Measurements from ENCODE around the gene LRP5.

Gene LRP5

GRCh38 chr11:68349461-68350249, 37.3 kb downstream of the LRP5 start:
- DNase-seq, result no peak

- no peak for DNase-seq
Measured at GRCh38 chr11:68350759-68351449, 38.5 kb downstream of the LRP5 start.

- DNase-seq, result no peak
Measured at GRCh38 chr11:68351450-68352275, 39.3 kb downstream of the LRP5 start.

- DNase-seq, result no peak
Measured at GRCh38 chr11:68352591-68352990, 40.2 kb downstream of the LRP5 start.

DNA sequence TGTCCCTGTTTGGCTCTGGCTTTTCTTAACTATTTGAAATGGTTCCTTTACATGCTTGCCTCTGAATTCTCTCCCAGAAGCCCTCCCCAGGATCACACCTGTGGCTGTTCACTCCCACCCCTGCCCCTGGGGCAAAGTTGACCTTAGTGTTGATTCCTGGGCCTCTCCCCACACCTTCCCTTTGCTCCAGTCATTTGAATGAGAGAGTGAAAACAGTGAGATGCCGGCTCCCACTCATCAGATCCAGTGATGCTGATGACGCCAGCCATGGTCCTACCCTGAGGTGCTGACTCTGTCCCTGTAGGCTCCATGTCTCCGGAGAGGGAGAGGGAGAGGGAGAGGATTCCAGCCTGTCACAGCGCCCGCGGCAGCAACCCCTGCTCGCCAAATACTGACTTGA, 40.7 kb downstream of the LRP5 start:
- DNase-seq, result no peak

GRCh38 chr11:68353669-68354068, 41.3 kb downstream of the LRP5 start:
- DNase-seq, result no peak

DNA sequence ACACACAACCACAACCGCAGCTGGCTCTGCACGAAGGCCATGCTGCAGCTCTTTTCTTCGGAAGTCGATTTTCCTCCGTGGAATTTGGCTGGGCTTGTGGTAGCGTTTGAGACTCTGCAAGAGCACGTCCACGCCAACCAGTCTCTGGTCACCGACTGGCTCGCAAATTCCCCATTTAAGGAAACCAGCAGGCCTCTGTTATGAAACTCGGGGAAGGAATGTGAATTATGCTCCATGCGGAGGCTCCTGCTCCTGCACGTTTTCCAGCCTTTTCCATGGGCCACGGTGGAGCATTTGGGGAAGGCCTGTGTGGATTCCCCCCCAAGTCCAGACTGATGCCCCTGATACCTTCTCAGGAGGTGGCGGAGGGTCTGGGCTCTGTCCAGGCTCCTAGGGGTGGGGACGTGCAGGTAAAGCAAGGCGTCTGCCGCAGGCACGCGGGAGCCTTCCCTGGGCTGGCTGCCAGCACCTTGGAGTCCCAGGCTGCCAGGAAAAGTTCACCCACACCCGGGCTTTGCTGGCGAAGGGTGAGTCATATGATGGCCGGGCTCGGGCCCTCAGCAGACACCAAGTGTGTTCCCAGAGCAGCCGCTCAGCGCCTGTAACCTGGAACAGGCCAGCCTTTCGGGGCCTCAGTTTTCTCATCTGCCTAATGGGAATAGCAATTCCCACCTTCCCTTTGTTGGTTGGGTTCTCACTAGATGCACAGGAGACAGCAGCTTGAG, 41.9 kb downstream of the LRP5 start:
- DNase-seq, result no peak

- DNase-seq, result no peak
Measured at GRCh38 chr11:68355471-68355870, 43.1 kb downstream of the LRP5 start.

- DNase-seq, result no peak
Measured at GRCh38 chr11:68357568-68357967, 45.2 kb downstream of the LRP5 start.

- no peak for DNase-seq
Measured at GRCh38 chr11:68358416-68358815, 46.0 kb downstream of the LRP5 start.

DNA sequence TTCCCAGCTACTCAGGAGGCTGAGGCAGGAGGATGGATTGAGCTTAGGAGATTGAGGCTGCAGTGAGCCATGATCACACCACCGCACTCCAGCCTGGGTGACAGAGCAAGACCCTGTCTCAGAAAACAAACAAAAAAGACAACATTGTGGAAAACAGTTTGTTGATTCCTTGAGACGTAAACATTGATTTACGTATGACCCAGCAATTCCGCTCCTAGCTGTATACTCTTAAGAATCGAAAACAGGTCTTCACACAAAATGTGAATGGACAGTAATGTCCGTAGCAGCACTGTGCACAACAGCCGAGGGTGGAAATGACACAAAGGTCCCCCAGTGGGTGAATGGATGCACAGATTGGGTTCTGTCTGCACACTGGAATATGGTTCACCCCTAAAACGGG, 49.3 kb downstream of the LRP5 start:
- DNase-seq, result no peak

DNA sequence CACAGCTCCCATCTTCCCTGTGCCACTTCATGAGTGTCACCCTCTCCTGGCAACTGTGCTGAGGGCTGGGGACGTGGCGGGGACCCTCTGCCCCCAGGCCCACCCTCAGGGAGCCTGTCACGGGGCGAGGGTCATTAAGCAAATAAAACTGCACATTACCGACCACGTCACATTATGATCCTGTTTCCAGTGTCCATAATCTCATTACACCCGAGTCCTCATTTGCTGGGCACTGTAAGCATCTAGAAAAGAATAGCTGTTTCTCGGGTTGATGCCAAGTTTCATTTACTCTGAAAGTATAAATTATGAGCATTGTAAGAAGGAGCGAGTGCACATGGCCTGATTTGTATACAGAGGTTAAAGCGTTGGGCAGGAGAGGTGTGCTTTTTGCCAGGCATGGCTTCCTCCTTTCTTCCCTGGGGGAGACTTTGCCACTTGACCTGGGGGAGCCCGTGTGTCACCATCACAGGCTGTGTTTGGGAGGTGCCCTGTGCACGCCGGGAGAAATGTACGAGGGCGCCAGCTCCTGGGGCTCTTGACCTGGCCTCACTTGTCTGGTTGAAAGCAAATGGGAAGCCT, 50.5 kb downstream of the LRP5 start:
- DNase-seq, result no peak

GRCh38 chr11:68363776-68364175, 51.4 kb downstream of the LRP5 start:
- DNase-seq, result no peak

DNA sequence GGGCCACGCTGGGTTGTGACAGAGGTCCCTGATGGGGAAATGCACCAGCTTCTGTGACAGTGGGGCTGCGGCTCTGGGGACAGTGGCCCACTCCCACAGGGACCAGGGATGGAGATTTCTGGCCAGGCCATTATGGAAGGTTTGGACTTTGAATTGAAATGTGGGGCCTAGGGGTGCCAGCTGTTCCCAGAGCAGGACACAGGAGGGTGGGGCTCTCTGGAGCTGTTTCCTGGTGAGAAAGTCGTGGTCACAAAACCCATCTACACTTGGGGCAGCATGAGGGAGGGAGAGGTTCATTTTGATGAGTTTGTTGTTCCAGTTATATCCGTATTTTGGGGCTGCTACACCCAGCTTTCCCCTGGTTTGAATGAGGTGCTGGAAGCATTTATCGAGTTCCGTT, 52.2 kb downstream of the LRP5 start:
- no peak for DNase-seq

DNA sequence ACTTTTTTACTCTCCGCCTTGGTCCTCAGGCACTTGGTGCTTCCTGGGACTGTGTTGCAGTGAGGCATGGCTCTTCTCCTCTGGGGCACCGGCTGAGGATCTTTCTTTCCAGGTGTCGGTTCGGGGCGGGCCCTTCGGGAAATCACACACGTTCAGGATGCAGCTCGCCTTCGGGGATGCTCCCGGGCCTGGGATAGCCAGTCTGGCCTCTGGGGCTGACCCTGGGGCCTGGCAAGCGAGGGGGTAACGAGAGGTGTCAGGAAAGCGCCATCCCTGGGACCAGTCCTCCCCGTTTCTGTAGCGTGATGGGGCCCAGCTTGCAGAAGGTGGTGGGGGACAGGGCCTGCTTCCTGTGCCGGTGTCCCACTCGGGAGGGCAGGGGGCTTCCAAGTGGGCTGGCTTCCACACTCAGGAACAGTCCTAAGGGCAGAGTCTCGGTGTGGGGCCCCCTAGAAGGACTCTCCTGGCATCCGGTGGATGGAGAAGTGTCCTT, 53.6 kb downstream of the LRP5 start:
- DNase-seq, result no peak

DNA sequence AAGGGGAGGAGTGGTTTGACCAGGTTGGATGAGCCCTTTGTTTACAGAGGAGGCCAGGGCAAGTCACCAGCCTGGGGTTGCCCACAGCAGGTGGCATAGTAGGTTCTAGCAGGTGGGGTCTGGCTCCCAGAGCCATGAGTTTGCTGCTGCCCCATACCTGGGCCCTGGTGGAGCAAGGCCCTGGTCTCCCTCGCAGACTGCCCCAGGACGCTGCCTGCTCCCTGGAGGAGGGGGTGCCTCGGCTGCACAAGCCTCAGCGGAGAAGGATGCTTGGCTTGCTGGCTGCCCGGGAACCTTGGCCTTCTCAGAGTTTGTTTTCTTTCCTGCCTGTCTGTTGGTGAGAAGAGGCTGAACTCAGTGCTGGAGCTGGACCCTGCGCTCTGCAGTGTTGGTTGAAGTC, 54.9 kb downstream of the LRP5 start:
- DNase-seq, result no peak

- no peak for DNase-seq
Measured at GRCh38 chr11:68369756-68370155, 57.4 kb downstream of the LRP5 start.

GRCh38 chr11:68370211-68371111, 58.1 kb downstream of the LRP5 start:
- no peak for DNase-seq

DNA sequence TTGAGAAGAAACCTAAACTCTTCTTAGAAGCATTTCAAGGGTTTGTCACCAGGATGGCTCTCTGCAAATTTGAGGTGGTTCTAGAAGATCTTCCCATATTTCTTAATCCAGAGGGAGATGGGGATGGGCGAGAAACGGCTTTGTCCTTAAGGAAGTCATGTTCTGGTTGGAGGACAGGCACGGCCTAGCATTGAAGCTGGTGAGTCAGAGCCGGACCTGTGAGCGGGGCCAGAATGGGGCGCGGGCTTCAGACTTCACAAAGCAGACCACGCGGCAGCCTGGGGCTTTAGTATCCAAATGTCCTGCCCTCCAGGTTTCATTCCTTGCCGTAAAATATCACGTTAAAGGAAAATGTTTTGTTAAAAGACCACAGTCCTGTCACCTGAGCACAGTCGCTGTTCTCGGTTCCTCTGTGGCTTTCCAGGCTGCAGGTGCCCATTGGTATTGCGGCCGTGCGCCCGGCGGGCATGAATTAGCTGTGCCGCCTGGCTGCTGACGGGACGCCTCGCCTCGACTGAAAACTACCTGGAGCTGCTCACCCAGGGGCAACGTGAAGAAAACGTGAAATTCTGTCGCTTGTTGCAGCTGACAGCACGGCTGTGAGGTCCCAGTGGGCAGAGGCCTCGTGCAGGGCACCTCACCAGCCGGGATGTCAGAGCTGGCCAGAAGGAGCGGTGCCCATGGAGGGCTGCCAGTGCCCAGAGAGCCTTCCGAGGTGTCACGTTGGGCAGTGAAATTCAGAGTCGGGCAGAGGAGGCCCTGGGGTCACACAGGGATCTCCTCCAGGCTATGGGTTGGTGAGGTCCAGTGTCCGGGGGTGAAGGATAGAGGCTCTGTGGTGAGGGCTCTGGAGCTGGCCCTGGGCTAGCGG, 59.0 kb downstream of the LRP5 start:
- DNase-seq, result no peak

DNA sequence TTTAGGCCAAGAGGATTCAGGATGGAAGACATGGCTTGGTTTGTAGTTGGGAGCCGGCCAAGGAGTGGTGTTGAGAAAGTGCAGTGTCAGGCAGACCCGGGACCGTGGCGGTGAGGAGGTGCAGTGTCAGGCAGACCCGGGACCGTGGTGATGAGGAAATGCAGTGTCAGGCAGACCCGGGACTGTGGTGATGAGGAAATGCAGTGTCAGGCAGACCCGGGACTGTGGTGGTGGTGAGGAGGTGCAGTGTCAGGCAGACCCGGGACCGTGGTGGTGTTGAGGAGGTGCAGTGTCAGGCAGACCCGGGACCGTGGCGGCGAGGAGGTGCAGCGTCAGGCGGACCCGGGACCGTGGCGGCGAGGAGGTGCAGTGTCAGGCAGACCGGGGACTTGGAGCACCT, 59.7 kb downstream of the LRP5 start:
- DNase-seq, result no peak

All from activated naive CD4-positive, alpha-beta T cell treated with anti-CD3 and anti-CD28 coated beads, Interleukin-2, amount 50 U/mL, for 16 hours (primary cell).